SK-N-SH treated with all-trans-retinoic acid at 6 μM for 48 hours (cell line): Measurements from ENCODE around the gene ZBTB32.

ENCODE experiments used
- ARNTL ChIP-seq: fragments of 450-650 bp; formaldehyde crosslinking; IDR thresholded peaks from 2 replicates; pipeline ENCODE4 v1.5.0; 2020; ENCODE audit warnings: low read depth, mild to moderate bottlenecking, moderate library complexity, borderline replicate concordance
- SNAI2 ChIP-seq: fragments of 250-450 bp; sonication (Bioruptor Pico); IDR thresholded peaks from 2 replicates; pipeline ENCODE4 v1.5.0; 2020; ENCODE audit warnings: mild to moderate bottlenecking, moderate library complexity
- TOX ChIP-seq: fragments of 250-450 bp; sonication (Bioruptor Pico); IDR thresholded peaks from 2 replicates; pipeline ENCODE4 v1.8.0; 2021; ENCODE audit warnings: mild to moderate bottlenecking, moderate library complexity, borderline replicate concordance
- ZNF565 ChIP-seq: fragments of 450-650 bp; formaldehyde crosslinking; conservative IDR thresholded peaks from 2 replicates; pipeline ENCODE4 v1.5.0; 2020; ENCODE audit warnings: low read depth, mild to moderate bottlenecking, moderate library complexity
- TF ChIP-seq, protein P1 (sequence below): fragments of 250-450 bp; sonication (Bioruptor Pico); IDR thresholded peaks from 2 replicates; pipeline ENCODE4 v1.5.1; 2020; ENCODE audit warnings: low read depth, mild to moderate bottlenecking, moderate library complexity
- TF ChIP-seq, protein P2 (sequence below): fragments of 250-450 bp; sonication (Bioruptor Pico); IDR thresholded peaks from 2 replicates; pipeline ENCODE4 v1.8.0; 2020; ENCODE audit warnings: mild to moderate bottlenecking, moderate library complexity, borderline replicate concordance
- TF ChIP-seq, protein P3 (sequence below): fragments of 250-450 bp; sonication (Bioruptor Pico); IDR thresholded peaks from 2 replicates; pipeline ENCODE4 v1.5.1; 2021; ENCODE audit warnings: mild to moderate bottlenecking, moderate library complexity

DNA sequence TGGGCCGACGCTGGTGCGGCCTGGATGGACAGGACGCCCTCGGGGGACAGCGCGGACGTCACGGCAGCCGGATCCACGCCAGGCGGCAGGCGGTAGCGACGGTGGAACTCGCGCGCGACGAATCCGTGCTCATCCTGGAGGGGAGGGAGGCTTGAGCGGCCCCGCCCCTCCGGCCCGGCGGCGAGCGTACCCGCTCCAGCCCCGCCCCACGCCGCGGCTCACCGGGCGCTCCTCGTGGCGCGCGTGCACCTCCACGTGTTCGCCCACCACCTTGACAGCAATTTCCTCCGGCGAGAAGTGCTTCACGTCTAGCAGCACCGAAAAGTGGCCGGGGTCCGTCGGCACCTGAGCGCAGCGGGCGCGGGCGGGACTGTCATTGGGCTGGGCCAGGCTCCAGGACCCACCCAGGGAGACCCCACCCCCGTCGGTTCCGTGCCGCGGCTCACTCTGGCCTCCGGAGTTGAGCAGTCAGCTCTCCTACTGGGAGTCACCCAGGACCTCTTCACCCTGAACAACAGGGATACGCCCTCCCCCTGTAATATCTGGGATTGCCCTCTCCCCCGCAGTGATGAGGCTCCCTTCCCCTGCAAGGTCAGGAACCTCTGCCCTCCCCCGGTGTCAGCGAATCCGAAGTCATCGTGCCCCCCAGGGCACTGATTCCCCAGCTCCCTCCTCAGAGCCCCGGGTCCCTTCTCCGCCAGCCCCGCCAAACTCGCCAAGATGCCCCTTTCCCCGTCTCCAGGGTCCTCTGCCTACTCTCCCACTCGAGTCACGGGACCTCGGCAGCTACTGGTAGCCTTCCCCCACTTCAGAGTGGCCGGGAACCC lies 51.4 kb downstream of the ZBTB32 start:
- TF ChIP-seq SNAI2 (CRISPR knock-in tag) (no peak), TOX (CRISPR knock-in tag) (no peak), ARNTL (CRISPR knock-in tag) (no peak), ZNF565 (CRISPR knock-in tag) (no peak)
- TF ChIP-seq, protein P1, sequence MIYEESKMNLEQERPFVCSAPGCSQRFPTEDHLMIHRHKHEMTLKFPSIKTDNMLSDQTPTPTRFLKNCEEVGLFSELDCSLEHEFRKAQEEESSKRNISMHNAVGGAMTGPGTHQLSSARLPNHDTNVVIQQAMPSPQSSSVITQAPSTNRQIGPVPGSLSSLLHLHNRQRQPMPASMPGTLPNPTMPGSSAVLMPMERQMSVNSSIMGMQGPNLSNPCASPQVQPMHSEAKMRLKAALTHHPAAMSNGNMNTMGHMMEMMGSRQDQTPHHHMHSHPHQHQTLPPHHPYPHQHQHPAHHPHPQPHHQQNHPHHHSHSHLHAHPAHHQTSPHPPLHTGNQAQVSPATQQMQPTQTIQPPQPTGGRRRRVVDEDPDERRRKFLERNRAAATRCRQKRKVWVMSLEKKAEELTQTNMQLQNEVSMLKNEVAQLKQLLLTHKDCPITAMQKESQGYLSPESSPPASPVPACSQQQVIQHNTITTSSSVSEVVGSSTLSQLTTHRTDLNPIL (CRISPR knock-in tag), result no peak
- TF ChIP-seq, protein P2, sequence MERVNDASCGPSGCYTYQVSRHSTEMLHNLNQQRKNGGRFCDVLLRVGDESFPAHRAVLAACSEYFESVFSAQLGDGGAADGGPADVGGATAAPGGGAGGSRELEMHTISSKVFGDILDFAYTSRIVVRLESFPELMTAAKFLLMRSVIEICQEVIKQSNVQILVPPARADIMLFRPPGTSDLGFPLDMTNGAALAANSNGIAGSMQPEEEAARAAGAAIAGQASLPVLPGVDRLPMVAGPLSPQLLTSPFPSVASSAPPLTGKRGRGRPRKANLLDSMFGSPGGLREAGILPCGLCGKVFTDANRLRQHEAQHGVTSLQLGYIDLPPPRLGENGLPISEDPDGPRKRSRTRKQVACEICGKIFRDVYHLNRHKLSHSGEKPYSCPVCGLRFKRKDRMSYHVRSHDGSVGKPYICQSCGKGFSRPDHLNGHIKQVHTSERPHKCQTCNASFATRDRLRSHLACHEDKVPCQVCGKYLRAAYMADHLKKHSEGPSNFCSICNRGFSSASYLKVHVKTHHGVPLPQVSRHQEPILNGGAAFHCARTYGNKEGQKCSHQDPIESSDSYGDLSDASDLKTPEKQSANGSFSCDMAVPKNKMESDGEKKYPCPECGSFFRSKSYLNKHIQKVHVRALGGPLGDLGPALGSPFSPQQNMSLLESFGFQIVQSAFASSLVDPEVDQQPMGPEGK, result no peak
- TF ChIP-seq, protein P3, sequence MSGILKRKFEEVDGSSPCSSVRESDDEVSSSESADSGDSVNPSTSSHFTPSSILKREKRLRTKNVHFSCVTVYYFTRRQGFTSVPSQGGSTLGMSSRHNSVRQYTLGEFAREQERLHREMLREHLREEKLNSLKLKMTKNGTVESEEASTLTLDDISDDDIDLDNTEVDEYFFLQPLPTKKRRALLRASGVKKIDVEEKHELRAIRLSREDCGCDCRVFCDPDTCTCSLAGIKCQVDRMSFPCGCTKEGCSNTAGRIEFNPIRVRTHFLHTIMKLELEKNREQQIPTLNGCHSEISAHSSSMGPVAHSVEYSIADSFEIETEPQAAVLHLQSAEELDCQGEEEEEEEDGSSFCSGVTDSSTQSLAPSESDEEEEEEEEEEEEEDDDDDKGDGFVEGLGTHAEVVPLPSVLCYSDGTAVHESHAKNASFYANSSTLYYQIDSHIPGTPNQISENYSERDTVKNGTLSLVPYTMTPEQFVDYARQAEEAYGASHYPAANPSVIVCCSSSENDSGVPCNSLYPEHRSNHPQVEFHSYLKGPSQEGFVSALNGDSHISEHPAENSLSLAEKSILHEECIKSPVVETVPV (CRISPR knock-in tag), result no peak
